Fibroblast of skin of back (primary cell): ENCODE data around the gene ECSIT.

ENCODE experiments used
- DNase-seq: peaks from one replicate; pipeline ENCODE4 v3.0.0-alpha.2; 2013

The ECSIT gene

GRCh38 chr19:11550265-11550664 lies 21.3 kb upstream of the ECSIT start:
- no peak for DNase-seq

- DNase-seq: no peak
These were observed 20.5 kb upstream of the ECSIT start for GRCh38 chr19:11549386-11549953.

- no peak for DNase-seq
These were observed 19.2 kb upstream of the ECSIT start for GRCh38 chr19:11547929-11548700.

- DNase-seq: no peak
These were observed 12.3 kb upstream of the ECSIT start for GRCh38 chr19:11541238-11541637.

- peak; percentile 36 for DNase-seq
These were observed 11.7 kb upstream of the ECSIT start for GRCh38 chr19:11540645-11541044.

- peak; percentile 81 for DNase-seq
These were observed 10.8 kb upstream of the ECSIT start for GRCh38 chr19:11539495-11540365.

- peak; percentile 97 for DNase-seq
These were observed 9.5 kb upstream of the ECSIT start, which contains the start of gene CNN1 for GRCh38 chr19:11538232-11539036. CNN1 (plus strand) TSS chr19:11538851; CDS start chr19:11538928, 77 bp downstream.

- DNase-seq: peak; percentile 88
These were observed 7.1 kb upstream of the ECSIT start for GRCh38 chr19:11535792-11536595.

- DNase-seq: no peak
These were observed 6.0 kb upstream of the ECSIT start for GRCh38 chr19:11534948-11535347.

- no peak for DNase-seq
These were observed 5.6 kb upstream of the ECSIT start for GRCh38 chr19:11534538-11534937.

GRCh38 chr19:11530432-11530831 lies 1.5 kb upstream of the ECSIT start:
- DNase-seq: peak; percentile 82

- no peak for DNase-seq
These were observed 9.8 kb downstream of the ECSIT start for GRCh38 chr19:11519138-11519537.

GRCh38 chr19:11513946-11514345 lies 15.0 kb downstream of the ECSIT start:
- DNase-seq: no peak

GRCh38 chr19:11510444-11510843 lies 18.5 kb downstream of the ECSIT start:
- DNase-seq: no peak

- DNase-seq: no peak
These were observed 21.4 kb downstream of the ECSIT start for GRCh38 chr19:11507370-11508078.

GRCh38 chr19:11506967-11507366 lies 22.0 kb downstream of the ECSIT start:
- DNase-seq: no peak

GRCh38 chr19:11506101-11506555 lies 22.8 kb downstream of the ECSIT start:
- no peak for DNase-seq

GRCh38 chr19:11505504-11506100 lies 23.3 kb downstream of the ECSIT start, which contains the start of gene ZNF653:
ZNF653 (minus strand) TSS chr19:11505839; CDS start chr19:11505786, 53 bp downstream.
- DNase-seq: peak; percentile 95

GRCh38 chr19:11505032-11505503 lies 23.9 kb downstream of the ECSIT start:
- peak; percentile 94 for DNase-seq

GRCh38 chr19:11504502-11505031 lies 24.4 kb downstream of the ECSIT start:
- DNase-seq: no peak
